Prostate gland (tissue), 2 donors: Measurements from ENCODE around the gene GABARAPL1. TPM values are rescaled to one million over a fixed set of nuclear protein-coding genes. Genes with fewer than 3 reads are reported as not detected.

Experiments used
- DNase-seq: peaks from one replicate; pipeline ENCODE4 v3.0.0-alpha.2; 2019; ENCODE audit warnings: low spot score
- H3K27ac ChIP-seq, 2 donors: fragments of 200-600 bp; sonication (generic); 2 replicates each; pipeline ENCODE4 v1.5.1; 2017 to 2019
- H3K27me3 ChIP-seq: fragments of 200-600 bp; sonication (generic); replicated peaks from 2 replicates; pipeline ENCODE4 v1.5.1; 2019; ENCODE audit not compliant: insufficient read depth
- H3K36me3 ChIP-seq, 2 donors: fragments of 200-600 bp; sonication (generic); 1 replicate in 1 of 2; 2 replicates in 1 of 2; pipeline versions ENCODE4 v1.5.1 to v1.8.1; 2017 to 2019
- H3K4me1 ChIP-seq: fragments of 200-600 bp; sonication (generic); replicated peaks from 2 replicates; pipeline ENCODE4 v1.5.1; 2019
- H3K4me3 ChIP-seq, 2 donors: fragments of 200-600 bp; sonication (generic); 2 replicates each; pipeline ENCODE4 v1.5.1; 2017 to 2019
- H3K9me3 ChIP-seq: fragments of 200-600 bp; sonication (generic); 2 replicates; pipeline ENCODE4 v1.5.1; 2017
- POLR2A ChIP-seq: fragments of 450-650 bp; IDR thresholded peaks from one replicate; pipeline ENCODE4 v1.6.1; 2016; ENCODE audit warnings: antibody characterized with exemption, mild to moderate bottlenecking
- POLR2AphosphoS5 ChIP-seq: sonication (generic); formaldehyde crosslinking; IDR thresholded peaks from one replicate; pipeline ENCODE4 v1.6.1; 2017; ENCODE audit warnings: antibody characterized with exemption
- WGBS: methylation state at CpG from one replicate; pipeline ENCODE4 v1.1.5; 2018; 5-methylcytosine and 5-hydroxymethylcytosine counted together
- intact Hi-C: fragments of 100-400 bp; cut with DNase I; formaldehyde crosslinking; loops from one replicate; pipeline ENCODE4 v1.14.2; 2022
- total RNA-seq, 2 donors: library from RNA; depleted of rRNA; stranded (reverse); fragments of >200 nt; gene quantifications; one replicate each; pipeline ENCODE4 v1.1.0, GENCODE V29; 2016
- TF ChIP-seq, protein P1 (sequence below), 4 experiments: fragments of 200-600 bp in 2 of 4; fragments of 450-650 bp in 2 of 4; sonication (generic) in 2 of 4; IDR thresholded peaks; 1 replicate in 3 of 4; 2 replicates in 1 of 4; pipeline ENCODE4 v1.5.1; 2016 to 2019; ENCODE audit warnings: antibody characterized with exemption in 4 of 4, mild to moderate bottlenecking in 2 of 4, moderate library complexity in 2 of 4

The GABARAPL1 gene
- total RNA-seq, 2 donors from 2014 or later, result 78.2 to 95.9 TPM

GRCh38 chr12:10252201-10252600, 39.5 kb downstream of the GABARAPL1 start:
- TF ChIP-seq, protein P1, sequence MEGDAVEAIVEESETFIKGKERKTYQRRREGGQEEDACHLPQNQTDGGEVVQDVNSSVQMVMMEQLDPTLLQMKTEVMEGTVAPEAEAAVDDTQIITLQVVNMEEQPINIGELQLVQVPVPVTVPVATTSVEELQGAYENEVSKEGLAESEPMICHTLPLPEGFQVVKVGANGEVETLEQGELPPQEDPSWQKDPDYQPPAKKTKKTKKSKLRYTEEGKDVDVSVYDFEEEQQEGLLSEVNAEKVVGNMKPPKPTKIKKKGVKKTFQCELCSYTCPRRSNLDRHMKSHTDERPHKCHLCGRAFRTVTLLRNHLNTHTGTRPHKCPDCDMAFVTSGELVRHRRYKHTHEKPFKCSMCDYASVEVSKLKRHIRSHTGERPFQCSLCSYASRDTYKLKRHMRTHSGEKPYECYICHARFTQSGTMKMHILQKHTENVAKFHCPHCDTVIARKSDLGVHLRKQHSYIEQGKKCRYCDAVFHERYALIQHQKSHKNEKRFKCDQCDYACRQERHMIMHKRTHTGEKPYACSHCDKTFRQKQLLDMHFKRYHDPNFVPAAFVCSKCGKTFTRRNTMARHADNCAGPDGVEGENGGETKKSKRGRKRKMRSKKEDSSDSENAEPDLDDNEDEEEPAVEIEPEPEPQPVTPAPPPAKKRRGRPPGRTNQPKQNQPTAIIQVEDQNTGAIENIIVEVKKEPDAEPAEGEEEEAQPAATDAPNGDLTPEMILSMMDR (IDR thresholded peaks at IDR 0.05), result no peak
- TF ChIP-seq POLR2AphosphoS5 (no peak), POLR2A (no peak)
- WGBS, result 94% methylated on average over 4 of the region's 4 CpGs
- no peak overlapping the region for H3K27ac ChIP-seq
- no peaks in the 10 kb centered on the region for H3K27me3 ChIP-seq
- H3K9me3 ChIP-seq, result no peaks in the 10 kb centered on the region
- no peak overlapping the region for H3K4me3 ChIP-seq
- no peak for DNase-seq
- intact Hi-C loops, result no loop called here
- no peaks in the 10 kb centered on the region for H3K36me3 ChIP-seq
- H3K4me1 ChIP-seq, result no peaks in the 10 kb centered on the region

- Histone ChIP-seq H3K27me3 (no peaks in the 10 kb centered on the region), H3K36me3 (no peaks in the 10 kb centered on the region), H3K4me3 (no peak overlapping the region), H3K27ac (no peak overlapping the region), H3K9me3 (no peaks in the 10 kb centered on the region), H3K4me1 (no peaks in the 10 kb centered on the region)
- TF ChIP-seq POLR2AphosphoS5 (no peak), POLR2A (no peak)
- TF ChIP-seq, protein P1 (IDR thresholded peaks at IDR 0.05), result no peak
- intact Hi-C loops, result no loop called here
- DNase-seq, result no peak
These were observed 43.4 kb downstream of the GABARAPL1 start for GRCh38 chr12:10256064-10256463.

GRCh38 chr12:10260927-10261326, 48.2 kb downstream of the GABARAPL1 start:
- 0% methylated on average over 1 of the region's 1 CpG for WGBS
- Histone ChIP-seq H3K27ac (no peak overlapping the region), H3K9me3 (no peaks in the 10 kb centered on the region), H3K27me3 (no peaks in the 10 kb centered on the region), H3K4me3 (no peak overlapping the region), H3K36me3 (no peaks in the 10 kb centered on the region), H3K4me1 (no peaks in the 10 kb centered on the region)
- intact Hi-C loops, result no loop called here
- TF ChIP-seq, protein P1 (IDR thresholded peaks at IDR 0.05), result no peak
- no peak for DNase-seq

DNA sequence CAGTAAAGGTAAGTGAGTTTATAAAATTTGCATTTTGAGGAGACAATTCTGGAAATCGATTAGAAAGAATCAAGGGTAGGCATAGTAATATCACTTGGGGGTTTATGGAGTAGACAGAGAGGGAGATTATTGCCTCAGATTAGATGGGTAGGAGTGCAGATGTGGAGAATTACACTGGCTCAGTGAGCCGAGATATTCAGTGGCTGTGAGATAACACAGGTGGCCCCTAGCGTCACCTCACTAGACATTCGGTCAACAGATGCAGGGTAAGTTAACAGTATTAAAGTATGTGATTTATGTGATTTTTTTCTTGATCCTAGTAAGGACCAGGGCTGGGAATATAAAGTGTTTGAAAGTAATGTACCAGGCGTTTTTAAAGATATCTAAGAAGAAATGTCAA, 55.4 kb downstream of the GABARAPL1 start:
- no peak overlapping the region for H3K27ac ChIP-seq
- no peak overlapping the region for H3K4me3 ChIP-seq
- intact Hi-C loops, result no loop called here
- no peaks in the 10 kb centered on the region for H3K36me3 ChIP-seq
- DNase-seq, result no peak
- no peaks in the 10 kb centered on the region for H3K4me1 ChIP-seq
- TF ChIP-seq, protein P1 (IDR thresholded peaks at IDR 0.05), result no peak
- no peak for TF ChIP-seq POLR2AphosphoS5
- 50% methylated on average over 5 of the region's 5 CpGs for WGBS
- H3K9me3 ChIP-seq, result no peaks in the 10 kb centered on the region
- no peaks in the 10 kb centered on the region for H3K27me3 ChIP-seq

DNA sequence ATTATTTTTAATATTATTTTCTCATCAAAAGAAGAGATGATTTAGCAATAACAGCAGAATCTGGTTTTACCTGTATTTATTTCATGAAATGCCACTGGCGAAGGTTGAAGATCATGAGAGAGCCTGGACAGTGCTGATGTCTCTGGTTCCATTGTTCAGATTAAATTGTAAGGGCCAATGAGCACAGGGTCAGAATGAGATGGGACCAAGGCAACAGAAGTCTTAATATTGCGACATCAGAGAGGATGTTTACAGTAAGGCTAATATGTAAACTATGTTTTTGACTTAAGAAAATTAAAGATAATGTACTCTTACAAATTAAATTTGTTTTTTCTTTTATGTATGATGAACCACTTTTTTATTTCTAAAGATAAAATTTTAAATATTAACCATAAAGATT, 59.8 kb downstream of the GABARAPL1 start:
- no peak overlapping the region for H3K27ac ChIP-seq
- DNase-seq, result no peak
- H3K4me3 ChIP-seq, result no peak overlapping the region
- no peaks in the 10 kb centered on the region for H3K27me3 ChIP-seq
- WGBS, result 87% methylated on average over 2 of the region's 2 CpGs
- intact Hi-C loops, result no loop called here
- H3K9me3 ChIP-seq, result no peaks in the 10 kb centered on the region
- H3K4me1 ChIP-seq, result no peaks in the 10 kb centered on the region
- TF ChIP-seq POLR2AphosphoS5 (no peak), POLR2A (no peak)
- TF ChIP-seq, protein P1 (IDR thresholded peaks at IDR 0.05), result no peak
- H3K36me3 ChIP-seq, result no peaks in the 10 kb centered on the region

Other genes starting within 250 kb of the GABARAPL1 start
- under 1 TPM in 1 of 2 donors, not detected in 1; 0.18 TPM for gene CLEC12A, start 241.5 kb upstream of the GABARAPL1 start, total RNA-seq
- 1 to 10 TPM in 1 of 2 donors, not detected in 1; 1.5 TPM for gene CLEC1B, start 213.8 kb upstream of the GABARAPL1 start, total RNA-seq
- 10 to 100 TPM in 1 of 2 donors, under 1 TPM in 1; 0.05 to 47.9 TPM for gene CLEC12B, start 202.2 kb upstream of the GABARAPL1 start, total RNA-seq
- gene CLEC9A, start 182.2 kb upstream of the GABARAPL1 start, total RNA-seq, result under 1 TPM in 1 of 2 donors, not detected in 1; 0.32 TPM
- gene CLEC1A, start 113.9 kb upstream of the GABARAPL1 start, total RNA-seq, result 1 to 10 TPM; 1.5 to 3.5 TPM
- gene CLEC7A, start 82.7 kb upstream of the GABARAPL1 start, total RNA-seq, result 1 to 10 TPM; 3.4 to 4.6 TPM
- 1 to 10 TPM; 1.2 to 2.1 TPM for gene OLR1, start 40.7 kb upstream of the GABARAPL1 start, total RNA-seq
- under 1 TPM in 1 of 2 donors, not detected in 1; 0.17 TPM for gene TMEM52B, start 33.8 kb upstream of the GABARAPL1 start, total RNA-seq
- gene KLRD1, start 95.0 kb downstream of the GABARAPL1 start, total RNA-seq, result under 1 TPM; 0.32 to 0.40 TPM
- 1 to 10 TPM in 1 of 2 donors, under 1 TPM in 1; 0.59 to 2.8 TPM for gene KLRK1, start 177.2 kb downstream of the GABARAPL1 start, total RNA-seq
- under 1 TPM in 1 of 2 donors, not detected in 1; 0.96 TPM for gene KLRC4, start 196.9 kb downstream of the GABARAPL1 start, total RNA-seq
- not detected for gene KLRC3, start 207.7 kb downstream of the GABARAPL1 start, total RNA-seq
- under 1 TPM in 1 of 2 donors, not detected in 1; 0.27 TPM for gene KLRC2, start 223.1 kb downstream of the GABARAPL1 start, total RNA-seq
- gene KLRC1, start 240.5 kb downstream of the GABARAPL1 start, total RNA-seq, result under 1 TPM in 1 of 2 donors, not detected in 1; 0.59 TPM